Esophagus squamous epithelium (tissue), 4 donors: Measurements from ENCODE around the gene F7.

Experiments
- CTCF ChIP-seq, 6 experiments: fragments of 450-650 bp in 4 of 6; fragments of 200-600 bp in 2 of 6; sonication (generic) in 2 of 6; IDR thresholded peaks; one replicate each; pipeline ENCODE4 v1.5.1; 2016 to 2019; ENCODE audit warnings: antibody characterized with exemption in 6 of 6, mild to moderate bottlenecking in 4 of 6, moderate library complexity in 4 of 6
- POLR2A ChIP-seq, 4 donors: fragments of 450-650 bp; IDR thresholded peaks; one replicate each; pipeline ENCODE4 v1.6.1; 2017; ENCODE audit warnings: antibody characterized with exemption in 4 of 4, mild to moderate bottlenecking in 4 of 4, moderate library complexity in 3 of 4

GRCh38 chr13:113088691-113089020, 16.9 kb upstream of the F7 start:
- TF ChIP-seq CTCF (IDR thresholded peaks at IDR 0.05): no peak
- TF ChIP-seq POLR2A (IDR thresholded peaks at IDR 0.05): no peak
